MM.1S (cell line): Measurements from ENCODE around the gene BMAL1.
A peak's percentile ranks its signal among the peaks of the same experiment; 100 is the strongest.

Experiments
- DNase-seq: peaks from one replicate; pipeline ENCODE4 v3.0.0-alpha.2; 2015
- H2AFZ ChIP-seq: fragments of 300-600 bp; sonication (generic); 2 replicates; pipeline ENCODE4 v1.6.0; 2016; ENCODE audit warnings: antibody characterized with exemption, low read length
- H3F3A ChIP-seq: fragments of 300-600 bp; sonication (generic); 2 replicates; pipeline ENCODE4 v1.6.1; 2016; ENCODE audit warnings: mild to moderate bottlenecking, antibody characterized with exemption, low read length, moderate library complexity, mixed read lengths; ENCODE audit not compliant: insufficient read depth
- H3K27ac ChIP-seq: fragments of 300-600 bp; sonication (generic); 2 replicates; pipeline ENCODE4 v1.5.1; 2016; ENCODE audit warnings: mild to moderate bottlenecking, low read length
- H3K27me3 ChIP-seq: fragments of 300-600 bp; sonication (generic); replicated peaks from 2 replicates; pipeline ENCODE4 v1.6.0; 2016; ENCODE audit warnings: low read length; ENCODE audit not compliant: insufficient read depth
- H3K36me3 ChIP-seq: fragments of 300-600 bp; sonication (generic); replicated peaks from 2 replicates; pipeline ENCODE4 v1.6.1; 2016; ENCODE audit warnings: mild to moderate bottlenecking, low read length, mixed read lengths; ENCODE audit not compliant: insufficient read depth
- H3K4me1 ChIP-seq: fragments of 300-600 bp; sonication (generic); 2 replicates; pipeline ENCODE4 v1.6.1; 2016; ENCODE audit warnings: low read length, mixed read lengths
- H3K4me2 ChIP-seq: fragments of 300-600 bp; sonication (generic); 2 replicates; pipeline ENCODE4 v1.6.0; 2016; ENCODE audit warnings: low read depth, low read length
- H3K4me3 ChIP-seq: fragments of 300-600 bp; sonication (generic); 2 replicates; pipeline ENCODE4 v1.5.1; 2016; ENCODE audit warnings: low read length, mixed read lengths
- H3K79me2 ChIP-seq: fragments of 300-600 bp; sonication (generic); 2 replicates; pipeline ENCODE4 v1.6.1; 2016; ENCODE audit warnings: mixed run types, low read length, mixed read lengths
- H3K9ac ChIP-seq: fragments of 300-600 bp; sonication (generic); 2 replicates; pipeline ENCODE4 v1.6.1; 2016; ENCODE audit warnings: low read length, mixed read lengths
- H3K9me2 ChIP-seq: fragments of 300-600 bp; sonication (generic); replicated peaks from 2 replicates; pipeline ENCODE4 v1.6.1; 2016; ENCODE audit warnings: mild to moderate bottlenecking, low read length, mixed read lengths; ENCODE audit not compliant: insufficient read depth
- H3K9me3 ChIP-seq: fragments of 300-600 bp; sonication (generic); replicated peaks from 2 replicates; pipeline ENCODE4 v1.6.1; 2016; ENCODE audit warnings: mild to moderate bottlenecking, low read length, mixed read lengths; ENCODE audit not compliant: insufficient read depth
- H4K20me1 ChIP-seq: fragments of 300-600 bp; sonication (generic); 2 replicates; pipeline ENCODE4 v1.6.1; 2016; ENCODE audit warnings: mild to moderate bottlenecking, low read length, moderate library complexity, mixed read lengths; ENCODE audit not compliant: insufficient read depth
- EZH2 ChIP-seq: fragments of 300-600 bp; sonication (generic); optimal IDR thresholded peaks from 2 replicates; pipeline ENCODE3; 2017; ENCODE audit warnings: low read depth, mild to moderate bottlenecking, antibody characterized with exemption, low read length, mixed read lengths
- EZH2phosphoT487 ChIP-seq: fragments of 300-600 bp; sonication (generic); IDR thresholded peaks from 2 replicates; pipeline ENCODE4 v1.6.1; 2018; ENCODE audit warnings: antibody characterized with exemption, low read length
- TF ChIP-seq, protein P1 (sequence below): fragments of 300-600 bp; sonication (generic); IDR thresholded peaks from 2 replicates; pipeline ENCODE4 v1.5.1; 2016; ENCODE audit warnings: antibody characterized with exemption, low read length, mixed read lengths

The BMAL1 gene

GRCh38 chr11:13382751-13383150 is 105.2 kb downstream of the BMAL1 start:
- no peak overlapping the region for H2AFZ ChIP-seq
- H3K9ac ChIP-seq, result no peak overlapping the region
- H3K9me2 ChIP-seq, result no peaks in the 10 kb centered on the region
- H3K9me3 ChIP-seq, result no peaks in the 10 kb centered on the region
- H3K4me3 ChIP-seq, result no peak overlapping the region
- no peaks in the 10 kb centered on the region for H3F3A ChIP-seq
- H3K79me2 ChIP-seq, result no peaks in the 10 kb centered on the region
- no peak overlapping the region for H3K27ac ChIP-seq
- H3K4me2 ChIP-seq, result no peak overlapping the region
- H3K4me1 ChIP-seq, result no peaks in the 10 kb centered on the region
- no peaks in the 10 kb centered on the region; the same call in 1 of the 2 replicates for H3K36me3 ChIP-seq
- no peak for DNase-seq
- no peak for TF ChIP-seq EZH2
- TF ChIP-seq, protein P1, sequence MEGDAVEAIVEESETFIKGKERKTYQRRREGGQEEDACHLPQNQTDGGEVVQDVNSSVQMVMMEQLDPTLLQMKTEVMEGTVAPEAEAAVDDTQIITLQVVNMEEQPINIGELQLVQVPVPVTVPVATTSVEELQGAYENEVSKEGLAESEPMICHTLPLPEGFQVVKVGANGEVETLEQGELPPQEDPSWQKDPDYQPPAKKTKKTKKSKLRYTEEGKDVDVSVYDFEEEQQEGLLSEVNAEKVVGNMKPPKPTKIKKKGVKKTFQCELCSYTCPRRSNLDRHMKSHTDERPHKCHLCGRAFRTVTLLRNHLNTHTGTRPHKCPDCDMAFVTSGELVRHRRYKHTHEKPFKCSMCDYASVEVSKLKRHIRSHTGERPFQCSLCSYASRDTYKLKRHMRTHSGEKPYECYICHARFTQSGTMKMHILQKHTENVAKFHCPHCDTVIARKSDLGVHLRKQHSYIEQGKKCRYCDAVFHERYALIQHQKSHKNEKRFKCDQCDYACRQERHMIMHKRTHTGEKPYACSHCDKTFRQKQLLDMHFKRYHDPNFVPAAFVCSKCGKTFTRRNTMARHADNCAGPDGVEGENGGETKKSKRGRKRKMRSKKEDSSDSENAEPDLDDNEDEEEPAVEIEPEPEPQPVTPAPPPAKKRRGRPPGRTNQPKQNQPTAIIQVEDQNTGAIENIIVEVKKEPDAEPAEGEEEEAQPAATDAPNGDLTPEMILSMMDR, result no peak
- no peak for TF ChIP-seq EZH2phosphoT487
- H4K20me1 ChIP-seq, result no peaks in the 10 kb centered on the region
- H3K27me3 ChIP-seq, result no peaks in the 10 kb centered on the region

DNA sequence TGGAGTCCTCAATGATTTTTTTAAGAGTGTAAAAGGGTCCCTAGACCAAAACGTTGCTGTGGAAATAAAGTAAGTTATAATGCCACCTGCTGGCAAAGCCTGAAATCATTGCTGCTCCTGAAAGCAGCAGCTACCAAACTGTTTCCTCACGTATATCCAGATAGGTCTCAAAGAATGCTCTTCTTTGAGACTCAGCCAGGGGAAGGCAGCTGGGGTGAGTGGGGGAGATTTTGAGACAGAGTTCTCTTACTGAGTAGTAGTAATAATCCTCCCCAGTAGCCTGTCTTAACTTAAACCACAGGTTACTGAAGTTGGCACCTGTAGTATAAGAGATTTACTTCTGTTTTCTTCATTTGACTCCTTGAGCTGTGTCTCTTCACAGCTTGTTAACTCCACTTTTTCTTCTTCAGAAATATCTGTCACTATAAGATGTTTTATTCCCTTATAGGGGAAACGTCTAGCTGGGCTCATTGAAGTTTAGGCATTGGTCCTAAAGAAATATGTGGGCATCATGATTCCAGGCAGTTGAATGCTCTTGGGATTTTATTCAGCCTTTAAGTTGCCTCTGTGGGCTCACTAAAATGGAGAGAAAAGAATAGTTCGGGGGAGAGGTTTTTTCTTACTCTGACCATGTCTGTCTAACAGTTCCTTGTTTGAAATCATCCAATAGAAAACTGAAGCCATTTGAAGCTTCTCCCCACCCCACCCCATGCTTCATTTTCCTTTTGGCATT is 107.5 kb downstream of the BMAL1 start:
- Histone ChIP-seq H3K36me3 (peaks cover 8% of the 10 kb centered on the region; the same call in 1 of the 2 replicates), H4K20me1 (no peaks in the 10 kb centered on the region), H3K27ac (no peak overlapping the region), H3K4me1 (no peaks in the 10 kb centered on the region), H3K79me2 (no peaks in the 10 kb centered on the region), H3K9ac (no peak overlapping the region), H3K9me2 (no peaks in the 10 kb centered on the region), H3K4me3 (no peak overlapping the region), H3K27me3 (no peaks in the 10 kb centered on the region), H3K4me2 (no peak overlapping the region), H3K9me3 (no peaks in the 10 kb centered on the region), H3F3A (no peaks in the 10 kb centered on the region), H2AFZ (no peak overlapping the region)
- TF ChIP-seq, protein P1, result peak; percentile 64
- TF ChIP-seq EZH2, result no peak
- TF ChIP-seq EZH2phosphoT487, result no peak
- peak; percentile 25 for DNase-seq

- no peaks in the 10 kb centered on the region for H3K9me3 ChIP-seq
- H3K27ac ChIP-seq, result no peak overlapping the region
- TF ChIP-seq, protein P1, result no peak
- H3F3A ChIP-seq, result no peaks in the 10 kb centered on the region
- H3K4me2 ChIP-seq, result no peak overlapping the region
- no peak overlapping the region for H3K9ac ChIP-seq
- H3K9me2 ChIP-seq, result no peaks in the 10 kb centered on the region
- no peak overlapping the region for H2AFZ ChIP-seq
- no peak for DNase-seq
- no peaks in the 10 kb centered on the region for H3K4me1 ChIP-seq
- no peaks in the 10 kb centered on the region for H4K20me1 ChIP-seq
- peaks cover 8% of the 10 kb centered on the region; the same call in 1 of the 2 replicates for H3K36me3 ChIP-seq
- H3K4me3 ChIP-seq, result no peak overlapping the region
- no peaks in the 10 kb centered on the region for H3K79me2 ChIP-seq
- H3K27me3 ChIP-seq, result no peaks in the 10 kb centered on the region
These were observed 109.0 kb downstream of the BMAL1 start for GRCh38 chr11:13386567-13386966.
